NCI-H1048 (cell line): Measurements from ENCODE around the gene TBC1D22A.

Source experiments
- DNase-seq: peaks from one replicate; lab custom pipeline; 2025; lab: John Stamatoyannopoulos, UW

TBC1D22A gene

GRCh38 chr22:47143249-47143938, 380.9 kb downstream of the TBC1D22A start:
- DNase-seq = no peak

- DNase-seq = no peak
Measured at GRCh38 chr22:47144076-47144765, 381.8 kb downstream of the TBC1D22A start.

- DNase-seq = no peak
Measured at GRCh38 chr22:47144791-47145425, 382.5 kb downstream of the TBC1D22A start.

GRCh38 chr22:47145883-47146282, 383.4 kb downstream of the TBC1D22A start:
- no peak for DNase-seq

GRCh38 chr22:47146391-47146790, 383.9 kb downstream of the TBC1D22A start:
- DNase-seq = no peak

- no peak for DNase-seq
Measured at GRCh38 chr22:47146941-47147340, 384.5 kb downstream of the TBC1D22A start.

- no peak for DNase-seq
Measured at GRCh38 chr22:47147572-47147971, 385.1 kb downstream of the TBC1D22A start.

- DNase-seq = no peak
Measured at GRCh38 chr22:47148510-47148909, 386.1 kb downstream of the TBC1D22A start.

GRCh38 chr22:47148956-47149728, 386.7 kb downstream of the TBC1D22A start:
- no peak for DNase-seq

- no peak for DNase-seq
Measured at GRCh38 chr22:47149976-47150375, 387.5 kb downstream of the TBC1D22A start.

- DNase-seq = no peak
Measured at GRCh38 chr22:47150426-47150825, 388.0 kb downstream of the TBC1D22A start.

GRCh38 chr22:47151064-47151463, 388.6 kb downstream of the TBC1D22A start:
- DNase-seq = no peak

- no peak for DNase-seq
Measured at GRCh38 chr22:47151490-47151889, 389.0 kb downstream of the TBC1D22A start.

- DNase-seq = no peak
Measured at GRCh38 chr22:47152236-47152635, 389.8 kb downstream of the TBC1D22A start.

GRCh38 chr22:47152938-47153337, 390.5 kb downstream of the TBC1D22A start:
- no peak for DNase-seq

- no peak for DNase-seq
Measured at GRCh38 chr22:47153854-47154525, 391.5 kb downstream of the TBC1D22A start.

- DNase-seq = no peak
Measured at GRCh38 chr22:47154621-47155081, 392.2 kb downstream of the TBC1D22A start.

- no peak for DNase-seq
Measured at GRCh38 chr22:47155131-47155885, 392.9 kb downstream of the TBC1D22A start.

- no peak for DNase-seq
Measured at GRCh38 chr22:47155912-47156311, 393.5 kb downstream of the TBC1D22A start.

GRCh38 chr22:47156352-47157092, 394.1 kb downstream of the TBC1D22A start:
- no peak for DNase-seq
